Neural cell (in vitro differentiated cells): ENCODE results near the gene TNFSF15. TPM values are rescaled to one million over a fixed set of nuclear protein-coding genes. Genes with fewer than 3 reads are reported as not detected.
"Not testable (repeated sequence)": the region's sequence is repeated elsewhere in the genome, so short reads cannot be mapped to it uniquely, and the experiment has no call there.

ENCODE experiments used
- H2AFZ ChIP-seq: fragments of 200-600, 300-800 bp; sonication (generic), shearing (Covaris generic); 2 replicates; pipeline ENCODE4 v1.6.0; 2014; ENCODE audit warnings: low read depth, mild to moderate bottlenecking, antibody characterized with exemption, low read length, moderate library complexity
- H3F3A ChIP-seq: fragments of 200-600 bp; shearing (Covaris generic); 2 replicates; pipeline ENCODE4 v1.6.1; 2016; ENCODE audit warnings: mild to moderate bottlenecking, moderate library complexity, mixed read lengths, antibody characterized with exemption, low read length; ENCODE audit not compliant: insufficient read depth, poor library complexity, severe bottlenecking
- H3K27ac ChIP-seq: fragments of 200-600, 300-800 bp; sonication (generic), shearing (Covaris generic); 2 replicates; pipeline ENCODE4 v1.5.1; 2014; ENCODE audit warnings: mild to moderate bottlenecking, low read length, moderate library complexity
- H3K27me3 ChIP-seq: fragments of 300-800, 200-600 bp; sonication (generic), shearing (Covaris generic); 2 replicates; pipeline ENCODE4 v1.6.0; 2014; ENCODE audit warnings: mild to moderate bottlenecking, low read depth, low read length, moderate library complexity; ENCODE audit not compliant: insufficient read depth
- H3K36me3 ChIP-seq: fragments of 300-800, 200-600 bp; sonication (generic), shearing (Covaris generic); 2 replicates; pipeline ENCODE4 v1.5.1; 2014; ENCODE audit warnings: mild to moderate bottlenecking, antibody characterized with exemption, low read length, moderate library complexity; ENCODE audit not compliant: insufficient read depth
- H3K4me2 ChIP-seq: fragments of 300-800, 200-600 bp; sonication (generic), shearing (Covaris generic); 2 replicates; pipeline ENCODE4 v1.6.0; 2014; ENCODE audit warnings: mild to moderate bottlenecking, low read length
- H3K4me3 ChIP-seq: fragments of 300-800, 200-600 bp; sonication (generic), shearing (Covaris generic); 2 replicates; pipeline ENCODE4 v1.5.1; 2014; ENCODE audit warnings: mild to moderate bottlenecking, low read length, moderate library complexity
- H3K79me2 ChIP-seq: fragments of 200-600 bp; shearing (Covaris generic); replicated peaks from 2 replicates; pipeline ENCODE4 v1.6.0; 2014; ENCODE audit warnings: mild to moderate bottlenecking, low read length, moderate library complexity; ENCODE audit not compliant: insufficient read depth
- H3K9ac ChIP-seq: fragments of 300-800, 200-600 bp; sonication (generic), shearing (Covaris generic); 2 replicates; pipeline ENCODE4 v1.6.1; 2016; ENCODE audit warnings: mild to moderate bottlenecking, low read length, mixed read lengths
- H3K9me2 ChIP-seq: fragments of 200-600 bp; shearing (Covaris generic); 2 replicates; pipeline ENCODE4 v1.6.1; 2016; ENCODE audit warnings: mild to moderate bottlenecking, low read length, mixed read lengths; ENCODE audit not compliant: insufficient read depth
- H3K9me3 ChIP-seq: fragments of 200-600, 300-800 bp; sonication (generic), shearing (Covaris generic); 2 replicates; pipeline ENCODE4 v1.6.1; 2016; ENCODE audit warnings: mild to moderate bottlenecking, mixed run types, low read length, moderate library complexity, mixed read lengths
- H4K20me1 ChIP-seq: fragments of 200-600 bp; shearing (Covaris generic); 2 replicates; pipeline ENCODE4 v1.6.1; 2016; ENCODE audit warnings: mild to moderate bottlenecking, mixed run types; ENCODE audit not compliant: insufficient read depth
- CTCF ChIP-seq: fragments of 450-650 bp; IDR thresholded peaks from 2 replicates; pipeline ENCODE4 v1.5.1; 2014; ENCODE audit warnings: antibody characterized with exemption, mild to moderate bottlenecking, moderate library complexity; ENCODE audit not compliant: poor library complexity, severe bottlenecking
- EP300 ChIP-seq: fragments of 450-650 bp; conservative IDR thresholded peaks from 2 replicates; pipeline ENCODE4 v1.6.1; 2014; ENCODE audit warnings: antibody characterized with exemption, mild to moderate bottlenecking, moderate library complexity; ENCODE audit not compliant: poor library complexity, severe bottlenecking
- EZH2 ChIP-seq: fragments of 200-600, 300-800 bp; shearing (Covaris generic), sonication (generic); IDR thresholded peaks from 2 replicates; pipeline ENCODE4 v1.6.1; 2014; ENCODE audit warnings: antibody characterized with exemption, low read length, borderline replicate concordance, mild to moderate bottlenecking; ENCODE audit not compliant: insufficient read depth, poor library complexity, severe bottlenecking
- MXI1 ChIP-seq: fragments of 450-650 bp; conservative IDR thresholded peaks from 2 replicates; pipeline ENCODE4 v1.6.1; 2014; ENCODE audit warnings: antibody characterized with exemption, mild to moderate bottlenecking; ENCODE audit not compliant: poor library complexity, severe bottlenecking
- POLR2AphosphoS5 ChIP-seq: IDR thresholded peaks from 2 replicates; pipeline ENCODE4 v1.6.1; 2012
- RAD21 ChIP-seq: fragments of 450-650 bp; conservative IDR thresholded peaks from 2 replicates; pipeline ENCODE4 v1.6.1; 2014; ENCODE audit warnings: antibody characterized with exemption, mild to moderate bottlenecking, moderate library complexity
- REST ChIP-seq: IDR thresholded peaks from 2 replicates; pipeline ENCODE4 v1.6.1; 2012; ENCODE audit warnings: borderline replicate concordance
- SMC3 ChIP-seq: fragments of 450-650 bp; conservative IDR thresholded peaks from 2 replicates; pipeline ENCODE4 v1.6.1; 2014; ENCODE audit warnings: antibody characterized with exemption, mild to moderate bottlenecking, moderate library complexity; ENCODE audit not compliant: poor library complexity
- TAF1 ChIP-seq: IDR thresholded peaks from 2 replicates; pipeline ENCODE4 v1.6.1; 2012; ENCODE audit warnings: low read depth
- polyA plus RNA-seq: library from polyadenylated mRNA; depleted of rRNA; stranded (reverse); fragments of >200 nt; gene quantifications from 2 replicates; pipeline ENCODE4 v1.2.3, GENCODE V29; 2014

The TNFSF15 gene
- polyA plus RNA-seq, 1 donor from 2014 or later, result not detected

- Histone ChIP-seq H3K9ac (no peak overlapping the region), H3F3A (no peaks in the 10 kb centered on the region), H3K4me2 (no peak overlapping the region), H3K9me2 (no peaks in the 10 kb centered on the region), H3K79me2 (no peaks in the 10 kb centered on the region), H2AFZ (no peak overlapping the region), H3K27ac (no peak overlapping the region), H3K9me3 (no peaks in the 10 kb centered on the region), H3K27me3 (no peaks in the 10 kb centered on the region), H4K20me1 (no peaks in the 10 kb centered on the region), H3K36me3 (no peaks in the 10 kb centered on the region), H3K4me3 (no peak overlapping the region)
- no peak for TF ChIP-seq REST
- no peak for TF ChIP-seq RAD21
- no peak for TF ChIP-seq CTCF
- TF ChIP-seq EZH2, result no peak
- TF ChIP-seq TAF1, result no peak
- no peak for TF ChIP-seq MXI1
- TF ChIP-seq SMC3, result no peak
- TF ChIP-seq POLR2AphosphoS5, result no peak
- TF ChIP-seq EP300, result no peak
Measured at GRCh38 chr9:114742947-114743346, 62.9 kb downstream of the TNFSF15 start.

GRCh38 chr9:114741521-114741920, 64.3 kb downstream of the TNFSF15 start:
- not testable (repeated sequence) for H3K9me3 ChIP-seq, H3F3A ChIP-seq, H3K79me2 ChIP-seq, H3K9me2 ChIP-seq, H4K20me1 ChIP-seq, H3K27me3 ChIP-seq, H2AFZ ChIP-seq, H3K36me3 ChIP-seq, H3K4me2 ChIP-seq, H3K9ac ChIP-seq, H3K27ac ChIP-seq, H3K4me3 ChIP-seq
